Bronchial epithelial cell (primary cell): ENCODE measurements around the gene DOK6. TPM values are rescaled to one million over a fixed set of nuclear protein-coding genes. Genes with fewer than 3 reads are reported as not detected.

Experiments used
- DNase-seq: peaks from one replicate; pipeline ENCODE4 v3.0.0-alpha.2; 2010; ENCODE audit warnings: low read depth
- FAIRE-seq: peaks from 2 replicates; lab custom pipeline; 2011; peaks lifted over from hg19 to GRCh38; lab: Jason Lieb, UNC
- H3K27me3 ChIP-seq: 2 replicates; pipeline ENCODE4 v1.5.1; 2011; ENCODE audit warnings: low read length; ENCODE audit not compliant: control insufficient read depth, insufficient read depth
- H3K36me3 ChIP-seq: 2 replicates; pipeline ENCODE4 v1.5.1; 2011; ENCODE audit warnings: low read length; ENCODE audit not compliant: control insufficient read depth, insufficient read depth
- H3K4me3 ChIP-seq: 2 replicates; pipeline ENCODE4 v1.5.1; 2011; ENCODE audit warnings: mild to moderate bottlenecking, low read depth, low read length, control low read depth
- total RNA-seq: library from RNA; depleted of rRNA; stranded (reverse); fragments of >200 nt; gene quantifications from 2 replicates; pipeline ENCODE4 v1.2.1, GENCODE V29; 2014
- TF ChIP-seq, protein P1 (sequence below): IDR thresholded peaks from 2 replicates; pipeline ENCODE4 v1.5.1; 2011; ENCODE audit warnings: mild to moderate bottlenecking, moderate library complexity, low read length, control low read depth, inconsistent platforms; ENCODE audit not compliant: insufficient read depth, severe bottlenecking

DOK6 gene
- total RNA-seq, 1 donor from 2014 or later = not detected

DNA sequence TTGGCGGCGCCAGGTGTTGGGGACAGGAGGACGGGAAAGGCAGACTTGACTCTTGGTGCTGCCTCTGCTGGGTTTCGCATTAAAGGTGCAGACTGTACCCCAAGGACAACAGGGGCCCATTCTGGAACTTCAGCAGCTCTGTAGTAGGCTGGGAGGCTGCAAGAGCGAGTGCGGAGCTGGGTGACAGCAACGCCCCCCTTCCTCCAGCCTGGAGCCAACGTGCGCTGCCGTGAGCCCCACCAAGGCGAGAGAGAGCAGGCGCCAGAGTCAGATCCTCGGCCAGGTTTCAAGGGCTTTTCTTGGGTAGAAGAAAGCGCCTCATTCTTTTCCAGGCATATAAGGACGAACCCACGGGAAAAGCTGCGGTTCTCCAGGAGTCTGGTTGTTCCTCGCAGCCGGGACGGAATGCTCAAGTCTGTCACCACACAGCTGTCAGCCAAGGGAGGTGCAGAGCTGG is 1.9 kb downstream of the DOK6 start:
- FAIRE-seq (no peak), DNase-seq (no peak)
- Histone ChIP-seq H3K27me3 (peaks cover 24% of the 10 kb centered on the region), H3K36me3 (no peaks in the 10 kb centered on the region), H3K4me3 (no peak overlapping the region)
- TF ChIP-seq, protein P1, sequence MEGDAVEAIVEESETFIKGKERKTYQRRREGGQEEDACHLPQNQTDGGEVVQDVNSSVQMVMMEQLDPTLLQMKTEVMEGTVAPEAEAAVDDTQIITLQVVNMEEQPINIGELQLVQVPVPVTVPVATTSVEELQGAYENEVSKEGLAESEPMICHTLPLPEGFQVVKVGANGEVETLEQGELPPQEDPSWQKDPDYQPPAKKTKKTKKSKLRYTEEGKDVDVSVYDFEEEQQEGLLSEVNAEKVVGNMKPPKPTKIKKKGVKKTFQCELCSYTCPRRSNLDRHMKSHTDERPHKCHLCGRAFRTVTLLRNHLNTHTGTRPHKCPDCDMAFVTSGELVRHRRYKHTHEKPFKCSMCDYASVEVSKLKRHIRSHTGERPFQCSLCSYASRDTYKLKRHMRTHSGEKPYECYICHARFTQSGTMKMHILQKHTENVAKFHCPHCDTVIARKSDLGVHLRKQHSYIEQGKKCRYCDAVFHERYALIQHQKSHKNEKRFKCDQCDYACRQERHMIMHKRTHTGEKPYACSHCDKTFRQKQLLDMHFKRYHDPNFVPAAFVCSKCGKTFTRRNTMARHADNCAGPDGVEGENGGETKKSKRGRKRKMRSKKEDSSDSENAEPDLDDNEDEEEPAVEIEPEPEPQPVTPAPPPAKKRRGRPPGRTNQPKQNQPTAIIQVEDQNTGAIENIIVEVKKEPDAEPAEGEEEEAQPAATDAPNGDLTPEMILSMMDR = no peak

- TF ChIP-seq, protein P1 = no peak
- DNase-seq (no peak), FAIRE-seq (no peak)
- Histone ChIP-seq H3K27me3 (no peaks in the 10 kb centered on the region), H3K4me3 (no peak overlapping the region), H3K36me3 (no peaks in the 10 kb centered on the region)
Observed at GRCh38 chr18:69408522-69408921, 7.8 kb downstream of the DOK6 start.

GRCh38 chr18:69411199-69411598 is 10.5 kb downstream of the DOK6 start:
- Histone ChIP-seq H3K4me3 (no peak overlapping the region), H3K36me3 (no peaks in the 10 kb centered on the region), H3K27me3 (no peaks in the 10 kb centered on the region)
- DNase-seq = no peak
- no peak for FAIRE-seq
- TF ChIP-seq, protein P1 = no peak

DNA sequence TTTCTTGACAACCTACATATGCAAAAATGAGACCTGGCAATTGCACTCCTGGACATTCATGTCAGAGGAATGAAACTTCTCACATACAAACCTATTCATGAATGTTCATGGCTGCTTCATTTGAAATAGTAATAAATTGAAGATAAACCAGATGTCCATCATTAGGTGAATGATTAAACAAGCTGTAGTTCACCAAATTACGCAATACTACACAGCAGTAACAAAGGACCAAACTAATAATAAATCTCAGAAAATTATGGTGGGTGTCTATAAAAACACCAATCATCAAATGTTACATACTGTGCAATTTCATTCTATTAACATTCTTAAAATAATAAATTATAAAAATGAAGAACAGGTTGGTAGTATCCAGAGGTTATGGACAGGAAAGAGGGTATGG is 13.5 kb downstream of the DOK6 start:
- DNase-seq (no peak), FAIRE-seq (no peak)
- Histone ChIP-seq H3K27me3 (no peaks in the 10 kb centered on the region), H3K36me3 (no peaks in the 10 kb centered on the region), H3K4me3 (no peak overlapping the region)
- TF ChIP-seq, protein P1 = no peak

- Histone ChIP-seq H3K27me3 (no peaks in the 10 kb centered on the region), H3K36me3 (no peaks in the 10 kb centered on the region), H3K4me3 (no peak overlapping the region)
- DNase-seq = no peak
- TF ChIP-seq, protein P1 = no peak
- no peak for FAIRE-seq
Observed at GRCh38 chr18:69432847-69433246, 32.2 kb downstream of the DOK6 start.

GRCh38 chr18:69435000-69435399 is 34.3 kb downstream of the DOK6 start:
- H3K36me3 ChIP-seq = no peaks in the 10 kb centered on the region
- H3K4me3 ChIP-seq = no peak overlapping the region
- no peak for FAIRE-seq
- TF ChIP-seq, protein P1 = no peak
- H3K27me3 ChIP-seq = no peaks in the 10 kb centered on the region
- no peak for DNase-seq
